CD4-positive, alpha-beta T cell treated with Interleukin-12 subunit alpha and Interleukin-12 subunit beta, for 1 hour (primary cell): ENCODE data around the gene DSG1.
"Not testable (repeated sequence)": the region's sequence is repeated elsewhere in the genome, so short reads cannot be mapped to it uniquely, and the experiment has no call there.

Experiments used
- DNase-seq: peaks from one replicate; pipeline ENCODE4 v3.0.0-alpha.2; 2020

DSG1 gene

DNA sequence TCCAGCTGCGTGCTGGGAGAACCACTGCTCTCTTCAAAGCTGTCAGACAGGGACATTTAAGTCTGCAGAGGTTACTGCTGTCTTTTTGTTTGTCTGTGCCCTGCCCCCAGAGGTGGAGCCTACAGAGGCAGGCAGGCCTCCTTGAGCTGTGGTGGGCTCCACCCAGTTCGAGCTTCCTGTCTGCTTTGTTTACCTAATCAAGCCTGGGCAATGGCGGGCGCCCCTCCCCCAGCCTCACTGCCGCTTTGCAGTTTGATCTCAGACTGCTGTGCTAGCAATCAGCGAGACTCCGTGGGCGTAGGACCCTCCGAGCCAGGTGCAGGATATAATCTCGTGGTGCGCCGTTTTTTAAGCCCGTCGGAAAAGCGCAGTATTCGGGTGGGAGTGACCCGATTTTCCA lies 35.4 kb downstream of the DSG1 start:
- not testable (repeated sequence) for DNase-seq

DNA sequence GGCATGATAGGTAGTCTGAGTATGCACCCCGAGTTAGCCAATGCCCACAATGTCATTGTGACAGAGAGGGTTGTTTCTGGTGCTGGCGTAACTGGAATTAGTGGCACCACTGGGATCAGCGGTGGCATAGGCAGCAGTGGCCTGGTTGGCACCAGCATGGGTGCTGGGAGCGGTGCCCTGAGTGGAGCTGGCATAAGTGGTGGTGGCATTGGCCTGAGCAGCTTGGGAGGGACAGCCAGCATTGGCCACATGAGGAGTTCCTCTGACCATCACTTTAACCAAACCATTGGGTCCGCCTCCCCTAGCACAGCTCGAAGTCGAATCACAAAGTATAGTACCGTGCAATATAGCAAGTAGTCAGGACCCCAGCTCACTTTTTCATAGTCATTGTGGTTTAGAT lies 37.0 kb downstream of the DSG1 start:
- DNase-seq, result no peak

DNA sequence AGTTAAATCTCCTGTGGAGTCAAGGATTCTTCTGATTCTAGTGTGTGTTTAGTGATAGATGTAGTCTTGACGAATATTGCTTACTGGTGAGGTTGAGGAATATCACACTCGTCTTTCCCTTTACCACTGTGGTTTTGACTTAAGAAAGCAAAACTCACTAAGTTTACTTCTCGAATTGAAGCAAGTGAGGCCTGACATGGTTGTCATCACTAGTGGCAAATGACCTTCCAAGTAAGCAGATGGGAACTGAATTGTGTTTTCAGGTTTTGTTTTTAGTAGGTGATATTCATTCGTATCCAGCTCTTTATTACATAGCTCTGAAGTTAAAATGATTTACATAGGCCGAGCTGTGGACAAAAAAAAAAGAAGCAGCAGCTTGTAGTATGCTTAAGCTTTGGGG lies 38.1 kb downstream of the DSG1 start:
- DNase-seq, result no peak

DNA sequence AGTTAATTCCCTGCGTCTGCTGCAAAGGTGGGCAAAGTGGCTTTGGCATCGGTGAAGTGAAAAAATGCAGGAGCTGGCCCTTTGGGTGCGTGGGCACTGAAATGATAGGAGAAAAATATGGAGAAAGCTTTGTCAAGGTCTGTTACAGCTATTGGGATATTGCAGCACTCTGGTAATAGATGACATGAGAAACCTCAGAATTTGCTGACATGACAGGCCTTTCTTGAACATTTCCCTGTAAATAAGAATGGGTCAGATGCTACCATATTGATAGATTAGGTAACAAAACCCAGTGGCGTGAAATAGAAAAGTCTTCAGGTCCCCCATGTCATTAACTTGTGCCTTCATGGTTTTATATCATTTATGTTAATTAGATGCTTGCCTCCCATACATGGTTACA lies 46.2 kb downstream of the DSG1 start:
- DNase-seq, result no peak

DNA sequence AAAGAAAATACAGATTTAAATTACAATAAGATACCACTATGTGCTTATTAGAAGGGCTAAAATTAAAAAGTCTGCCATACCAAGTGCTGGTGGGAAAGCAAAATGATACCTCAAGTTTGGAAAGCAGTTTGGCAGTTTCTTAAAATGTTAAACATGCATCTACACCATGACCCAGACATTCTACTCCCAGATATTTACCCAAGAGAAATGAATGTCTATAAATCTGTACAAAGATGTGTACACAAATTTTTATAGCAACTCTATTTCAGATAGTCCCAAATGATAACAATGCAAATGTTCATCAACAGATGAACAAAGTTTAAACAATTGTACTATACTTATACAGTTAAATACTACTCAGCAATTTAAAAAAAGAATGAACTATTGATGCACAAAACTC lies 51.5 kb downstream of the DSG1 start:
- no peak for DNase-seq

DNA sequence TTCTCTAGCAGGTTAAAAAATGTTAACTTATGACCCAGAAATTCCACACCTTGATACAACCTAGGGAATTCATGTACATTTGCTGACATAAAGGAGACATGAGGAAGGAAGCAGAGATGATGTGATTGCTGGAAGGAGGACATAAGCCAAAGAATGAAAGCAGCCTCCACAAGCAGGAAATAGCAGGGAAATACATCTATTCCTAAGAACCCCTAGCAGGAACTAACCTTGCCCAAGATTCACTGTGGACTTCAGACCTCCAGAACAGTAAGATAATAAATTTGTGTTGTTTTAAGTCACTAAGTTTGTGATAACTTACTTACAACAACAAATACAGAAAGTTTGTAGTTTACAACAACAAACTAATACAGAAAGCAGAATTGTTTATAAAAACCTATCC lies 54.0 kb downstream of the DSG1 start:
- DNase-seq, result no peak

DNA sequence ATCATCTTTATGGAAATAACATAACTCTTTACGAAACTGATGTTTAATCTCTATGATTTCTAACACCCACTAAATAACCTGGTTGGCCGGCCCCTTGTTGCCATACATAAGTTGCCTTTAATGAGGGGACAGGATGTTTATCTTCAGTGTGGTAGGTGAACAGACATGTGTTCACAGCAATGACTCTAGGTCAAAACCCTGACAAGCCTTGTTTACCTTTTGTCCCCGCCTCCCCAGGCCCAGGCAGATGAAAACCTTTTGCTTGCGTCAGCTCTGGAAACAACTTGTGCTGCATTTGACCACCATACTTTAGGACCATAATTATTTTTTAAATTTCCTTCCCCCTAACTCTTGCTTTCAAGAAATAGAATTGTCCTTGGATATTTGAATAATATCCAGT lies 55.7 kb downstream of the DSG1 start:
- DNase-seq, result no peak

DNA sequence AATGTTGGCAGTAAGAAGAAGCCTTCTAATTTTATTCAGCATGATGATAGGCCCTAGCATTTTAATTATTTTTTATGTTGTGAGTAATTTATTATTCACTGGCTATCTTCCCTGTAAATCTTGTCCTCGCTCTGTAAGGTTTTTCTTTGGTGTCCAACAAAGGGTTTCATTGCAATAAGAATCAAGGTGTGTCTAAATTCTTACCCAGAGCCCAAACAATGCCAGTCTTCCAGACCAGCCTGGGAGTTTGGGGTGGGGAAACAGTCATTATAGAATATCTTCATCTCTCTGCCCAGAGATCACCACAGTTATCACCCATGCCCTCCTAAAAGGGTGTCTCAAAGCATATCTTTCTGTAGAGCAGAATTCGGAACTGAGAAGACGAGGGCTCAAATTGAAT lies 58.5 kb downstream of the DSG1 start, which contains the start of gene DSG4:
Gene DSG4 (plus strand): TSS at position 301 of the 400 bp plus-strand sequence. CDS start 135 bp downstream, outside the sequence.
- DNase-seq, result no peak

DNA sequence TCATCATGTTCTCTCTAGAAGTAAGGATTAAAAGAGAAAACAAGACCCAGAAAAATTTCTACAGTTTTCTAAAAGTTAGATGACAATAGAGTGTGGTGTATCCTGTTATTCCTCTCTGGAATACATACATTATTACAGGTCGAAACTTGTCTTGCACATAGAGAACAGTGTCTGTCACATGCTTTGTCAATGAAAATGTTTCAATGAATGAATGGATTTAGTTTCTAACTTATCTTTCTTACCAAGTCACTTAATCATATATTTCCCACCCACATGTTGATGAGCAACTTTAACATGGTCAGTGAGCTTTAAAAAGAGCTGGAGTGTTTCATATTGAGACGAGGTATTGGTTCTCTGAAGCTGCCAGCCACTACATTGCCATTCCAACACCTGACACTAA lies 63.0 kb downstream of the DSG1 start:
- DNase-seq, result no peak

DNA sequence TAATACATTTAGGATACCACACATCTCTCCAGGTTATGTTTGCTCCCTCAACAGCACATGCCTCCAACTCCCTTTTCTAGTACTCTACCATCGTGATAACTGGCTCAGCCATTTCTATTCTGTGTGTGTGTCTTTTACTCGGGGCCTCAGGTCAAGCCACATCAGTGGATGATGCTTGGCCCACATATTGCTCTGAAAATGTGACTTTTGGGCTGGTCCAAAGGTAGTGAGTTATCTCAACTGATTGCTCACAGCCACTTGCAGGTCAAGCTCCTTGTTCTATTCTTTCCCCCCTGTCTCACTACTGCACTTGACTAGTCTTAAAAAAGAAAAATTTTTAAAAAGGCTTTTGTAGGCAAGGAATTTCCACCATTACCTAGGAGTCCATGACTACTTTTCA lies 64.1 kb downstream of the DSG1 start:
- DNase-seq, result no peak

DNA sequence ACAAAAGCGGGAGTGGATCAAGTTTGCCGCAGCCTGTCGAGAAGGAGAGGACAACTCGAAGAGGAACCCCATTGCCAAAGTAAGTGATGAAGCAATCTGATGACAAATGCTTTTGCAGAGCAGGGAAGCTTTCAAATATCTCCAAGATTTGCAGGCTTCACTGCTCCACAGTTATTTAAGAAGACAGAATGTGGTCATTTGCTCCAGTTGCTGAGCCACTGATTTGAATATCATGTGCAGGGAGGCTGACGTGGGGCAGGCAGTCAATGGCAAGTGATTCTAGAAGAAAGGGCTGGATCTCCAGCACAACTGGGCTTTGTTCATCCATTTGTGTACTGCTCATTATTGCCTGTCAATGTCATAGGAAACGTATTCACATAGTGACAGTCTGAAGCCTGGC lies 68.8 kb downstream of the DSG1 start:
- DNase-seq, result no peak

DNA sequence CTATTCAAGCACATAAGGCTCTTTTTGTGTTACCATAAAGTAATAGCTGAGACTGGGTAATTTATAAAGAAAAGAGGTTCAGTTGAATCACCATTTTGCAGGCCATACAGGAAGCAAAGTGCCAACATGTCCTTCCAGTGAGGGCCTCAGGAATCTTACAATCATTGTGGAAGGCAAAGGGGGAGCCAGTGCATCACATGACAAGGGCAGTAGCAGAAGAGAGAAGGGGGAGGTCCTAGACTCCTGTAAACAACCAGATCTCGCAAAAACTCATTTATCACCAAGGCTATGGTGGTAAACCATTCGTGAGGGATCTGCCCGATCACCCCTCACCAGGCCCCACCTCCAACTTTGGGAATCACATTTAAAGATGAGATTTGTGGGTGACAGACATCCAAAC lies 75.3 kb downstream of the DSG1 start:
- no peak for DNase-seq

DNA sequence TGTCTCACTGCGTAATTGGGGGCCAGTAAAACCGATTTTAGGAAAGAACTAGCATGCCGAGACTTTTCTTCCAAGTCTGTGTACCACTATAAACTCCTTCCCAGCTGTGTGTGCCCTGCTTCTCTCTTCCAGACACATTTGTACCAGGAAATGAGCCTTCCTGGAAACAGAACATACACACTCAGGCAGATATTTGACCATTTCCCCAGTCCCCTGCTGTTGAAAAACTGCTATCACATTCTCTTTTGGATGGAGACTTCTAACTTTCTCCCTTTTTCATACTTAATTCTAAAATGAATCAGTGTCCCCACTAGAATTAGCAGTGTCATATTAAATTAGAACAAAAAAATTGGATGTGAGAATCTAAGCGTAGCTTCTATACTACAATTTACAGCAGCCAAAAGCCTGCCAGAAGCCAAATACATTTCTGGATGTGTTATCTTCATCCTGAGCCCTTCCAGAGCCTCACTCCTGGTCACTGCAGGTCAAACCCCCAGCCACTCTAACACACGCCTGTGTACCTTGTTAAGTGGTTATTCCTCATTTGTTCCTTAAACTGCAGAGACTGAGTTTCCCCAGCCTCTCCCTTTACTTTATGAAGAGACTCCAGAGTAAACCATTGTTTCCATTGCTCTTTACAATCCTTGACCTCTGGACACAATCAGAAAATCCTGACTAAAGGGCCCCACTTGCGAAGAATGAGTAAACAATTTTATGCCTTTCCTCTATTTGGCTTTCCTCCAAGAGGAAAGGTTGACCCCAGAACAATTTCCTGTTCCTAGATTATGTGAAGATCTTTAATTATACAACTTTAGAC lies 79.0 kb downstream of the DSG1 start:
- no peak for DNase-seq

DNA sequence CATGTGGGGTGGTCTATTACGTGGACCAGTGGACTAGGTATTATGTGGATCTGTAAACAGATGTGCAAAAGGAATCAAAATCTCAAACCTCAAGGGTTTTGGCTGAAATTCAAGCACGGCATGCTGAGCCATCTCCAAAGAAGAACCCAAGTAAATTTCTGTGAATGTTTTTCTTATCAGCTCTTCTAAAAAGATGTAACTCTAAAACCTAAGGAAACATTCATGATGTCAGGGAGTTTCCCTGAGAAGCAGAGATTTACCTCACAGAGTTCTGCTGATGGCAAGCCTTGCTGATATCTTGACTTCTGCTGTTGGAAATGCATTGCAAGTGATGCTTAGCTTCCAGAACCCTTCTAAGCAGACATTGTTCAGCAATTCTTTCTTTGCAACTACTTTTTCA lies 80.2 kb downstream of the DSG1 start:
- no peak for DNase-seq

DNA sequence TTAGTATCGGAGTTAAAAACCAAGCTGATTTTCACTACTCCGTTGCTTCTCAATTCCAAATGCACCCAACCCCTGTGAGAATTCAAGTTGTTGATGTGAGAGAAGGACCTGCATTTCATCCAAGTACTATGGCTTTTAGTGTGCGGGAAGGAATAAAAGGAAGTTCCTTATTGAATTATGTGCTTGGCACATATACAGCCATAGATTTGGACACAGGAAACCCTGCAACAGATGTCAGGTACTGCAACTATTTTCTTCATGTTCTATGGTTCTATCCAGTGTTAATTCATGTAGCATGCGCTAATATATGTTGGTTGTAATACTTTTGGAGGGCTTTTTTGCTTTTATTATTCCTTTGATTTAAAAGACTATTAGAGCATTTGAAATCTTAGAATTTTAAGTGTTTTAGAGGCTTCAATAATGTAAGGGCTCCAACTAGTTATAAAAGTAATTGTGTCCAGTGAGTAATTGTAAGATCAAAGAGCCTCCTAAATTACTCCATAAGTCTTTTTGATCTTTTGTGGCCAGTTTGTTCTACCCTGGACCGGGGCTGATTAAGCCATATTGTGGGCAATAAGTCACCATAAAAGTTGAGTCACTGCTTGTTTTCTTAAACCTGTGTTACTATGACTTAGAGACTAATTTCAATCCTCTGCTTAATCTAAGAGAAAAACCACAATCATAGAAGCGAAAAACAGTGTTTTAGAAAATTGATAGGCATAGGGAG lies 81.5 kb downstream of the DSG1 start:
- DNase-seq, result no peak

DNA sequence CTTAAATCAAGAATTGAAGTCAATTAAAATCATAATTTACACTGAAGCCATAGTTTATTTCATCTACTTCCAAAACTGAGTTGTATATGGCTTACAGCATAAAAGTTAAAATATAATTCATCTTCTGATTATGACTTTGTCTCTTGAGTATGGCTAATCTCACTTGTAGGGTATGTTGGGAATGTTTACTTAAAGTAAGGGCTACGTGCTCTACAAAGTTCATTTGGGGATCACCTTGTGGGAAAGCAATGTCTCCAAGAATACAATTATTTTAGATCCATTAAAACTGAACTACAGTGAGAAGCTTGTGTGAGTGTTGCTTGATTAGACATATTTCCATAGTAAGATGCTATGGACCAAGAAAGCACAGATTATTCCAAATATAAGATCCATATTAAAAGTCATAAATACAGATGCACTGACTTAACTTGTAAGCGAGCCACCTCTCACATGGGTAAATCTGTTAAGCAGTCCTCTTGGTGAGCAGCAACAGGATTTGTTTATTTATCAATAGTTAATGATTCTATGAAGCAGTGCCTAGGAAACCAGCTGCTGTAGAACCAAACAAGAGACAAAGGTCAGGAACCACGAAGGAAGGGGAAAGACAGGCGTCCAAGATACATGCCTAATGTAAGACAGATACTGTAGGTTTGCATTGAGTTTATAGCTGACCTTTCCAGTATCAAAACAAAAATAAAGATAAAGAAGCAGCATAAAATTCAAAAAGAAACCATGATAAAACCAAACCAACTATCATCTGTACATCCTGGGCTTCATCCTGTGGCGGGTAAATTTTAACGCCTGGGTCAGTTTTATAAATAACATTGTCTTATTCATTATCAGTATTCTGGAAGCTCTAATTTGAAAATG lies 83.4 kb downstream of the DSG1 start:
- DNase-seq, result no peak

DNA sequence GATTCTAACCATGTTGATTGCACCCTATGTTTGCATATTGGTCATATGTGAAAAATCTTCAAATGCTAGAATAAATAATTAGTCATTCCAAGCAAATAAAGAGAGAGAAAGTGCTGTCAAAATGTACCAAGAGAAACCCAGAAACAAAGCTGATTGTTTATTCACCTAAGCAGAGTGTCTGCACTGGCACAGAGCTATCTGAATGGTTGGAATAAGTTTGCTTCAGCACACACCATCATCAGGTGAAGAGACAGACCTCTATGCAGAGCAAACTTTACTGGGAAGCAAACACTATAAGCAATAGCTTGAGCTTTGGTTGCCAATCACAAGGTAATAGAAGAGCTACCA lies 84.0 kb downstream of the DSG1 start:
- DNase-seq, result no peak

DNA sequence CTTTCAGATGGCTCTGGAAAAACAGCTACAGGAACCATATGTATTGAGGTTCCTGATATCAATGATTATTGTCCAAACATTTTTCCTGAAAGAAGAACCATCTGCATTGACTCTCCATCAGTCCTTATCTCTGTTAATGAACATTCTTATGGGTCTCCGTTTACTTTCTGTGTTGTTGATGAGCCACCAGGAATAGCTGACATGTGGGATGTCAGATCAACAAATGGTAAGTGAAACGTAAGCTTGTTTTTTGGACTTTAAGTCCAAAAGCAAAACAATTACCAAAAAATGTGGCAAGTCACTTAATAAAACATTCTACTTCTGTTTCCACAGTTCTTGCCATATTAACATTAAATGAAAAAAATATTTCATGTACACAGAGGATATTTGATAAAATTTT lies 85.4 kb downstream of the DSG1 start:
- no peak for DNase-seq
